ENCODE results near the gene LIPG. TPM values are rescaled to one million over a fixed set of nuclear protein-coding genes. Genes with fewer than 3 reads are reported as not detected.
A peak's percentile ranks its signal among the peaks of the same experiment; 100 is the strongest.
"Not testable (repeated sequence)": the region's sequence is repeated elsewhere in the genome, so short reads cannot be mapped to it uniquely, and the experiment has no call there.

LIPG gene
- total RNA-seq, 2 donors from 2014 or later, result 0.52 to 0.66 TPM

- H3K27ac ChIP-seq, result no peak overlapping the region
- ATAC-seq, result no peak
- 76 to 83% methylated on average over 4 of the region's 4 CpGs for WGBS, 2 donors
- H3K9me3 ChIP-seq, result no peaks in the 10 kb centered on the region
- no peaks in the 10 kb centered on the region for H3K4me1 ChIP-seq
- no peaks in the 10 kb centered on the region for H3K36me3 ChIP-seq (replicated peaks in 1 of 2; ENCODE audit: insufficient read depth in 1 of 2, low read depth in 2 of 2)
- no peaks in the 10 kb centered on the region for H3K27me3 ChIP-seq
- TF ChIP-seq POLR2A (IDR thresholded peaks at IDR 0.05) (no peak), CTCF (IDR thresholded peaks at IDR 0.05) (no peak)
- intact Hi-C loops (cut with DNase I), result no loop called here
- no peak for DNase-seq
- H3K4me3 ChIP-seq, result no peak overlapping the region
Measured at GRCh38 chr18:49553003-49553402, 8.9 kb upstream of the LIPG start.

GRCh38 chr18:49555641-49556040 lies 6.2 kb upstream of the LIPG start:
- ATAC-seq (no peak), DNase-seq (no peak)
- Histone ChIP-seq H3K27ac (no peak overlapping the region), H3K4me3 (no peak overlapping the region), H3K27me3 (no peaks in the 10 kb centered on the region), H3K9me3 (no peaks in the 10 kb centered on the region), H3K36me3 (replicated peaks in 1 of 2; ENCODE audit: insufficient read depth in 1 of 2, low read depth in 2 of 2) (no peaks in the 10 kb centered on the region), H3K4me1 (peaks cover 8% of the 10 kb centered on the region)
- intact Hi-C loops (cut with DNase I), result no loop called here
- TF ChIP-seq POLR2A (IDR thresholded peaks at IDR 0.05) (no peak), CTCF (IDR thresholded peaks at IDR 0.05) (no peak)
- 73 to 74% methylated on average over 4 of the region's 4 CpGs for WGBS, 2 donors

- DNase-seq (no peak), ATAC-seq (no peak)
- Histone ChIP-seq H3K4me1 (peaks cover 27% of the 10 kb centered on the region), H3K36me3 (replicated peaks in 1 of 2; ENCODE audit: insufficient read depth in 1 of 2, low read depth in 2 of 2) (no peaks in the 10 kb centered on the region), H3K27ac (no peak overlapping the region), H3K9me3 (no peaks in the 10 kb centered on the region), H3K27me3 (no peaks in the 10 kb centered on the region), H3K4me3 (no peak overlapping the region)
- TF ChIP-seq POLR2A (IDR thresholded peaks at IDR 0.05) (no peak), CTCF (IDR thresholded peaks at IDR 0.05) (no peak)
- WGBS, 2 donors, result 74 to 84% methylated on average over 3 of the region's 3 CpGs
- intact Hi-C loops (cut with DNase I), result no loop called here
Measured at GRCh38 chr18:49558356-49558755, 3.5 kb upstream of the LIPG start.

- H3K4me3 ChIP-seq; H3K9me3 ChIP-seq; H3K27me3 ChIP-seq; intact Hi-C loops (cut with DNase I); H3K36me3 ChIP-seq (replicated peaks in 1 of 2; ENCODE audit: insufficient read depth in 1 of 2, low read depth in 2 of 2); ATAC-seq; H3K27ac ChIP-seq; DNase-seq: not testable (repeated sequence)
- H3K4me1 ChIP-seq, result peaks cover 30% of the 10 kb centered on the region
- 72 to 74% methylated on average over 16 of the region's 16 CpGs for WGBS, 2 donors
- peak; percentile 24 to 81 (median 66) for TF ChIP-seq CTCF (IDR thresholded peaks at IDR 0.05)
Measured at GRCh38 chr18:49559326-49559931, 2.4 kb upstream of the LIPG start.

- Histone ChIP-seq H3K36me3 (replicated peaks in 1 of 2; ENCODE audit: insufficient read depth in 1 of 2, low read depth in 2 of 2) (no peaks in the 10 kb centered on the region), H3K9me3 (no peaks in the 10 kb centered on the region), H3K27me3 (no peaks in the 10 kb centered on the region), H3K4me1 (peaks cover 38% of the 10 kb centered on the region), H3K27ac (no peak overlapping the region), H3K4me3 (no peak overlapping the region)
- DNase-seq (no peak), ATAC-seq (no peak)
- TF ChIP-seq POLR2A (IDR thresholded peaks at IDR 0.05), result no peak
- TF ChIP-seq CTCF (IDR thresholded peaks at IDR 0.05), result no peak
- 0 to 12% methylated on average over 3 of the region's 3 CpGs for WGBS, 2 donors
- intact Hi-C loops (cut with DNase I), result loop anchor here (10.0 kb wide), 1 partner anchor 295 kb away; no protein-coding TSS in a partner anchor
Measured at GRCh38 chr18:49560277-49560623, 1.6 kb upstream of the LIPG start.
